Hepatocyte (in vitro differentiated cells): ENCODE results near the gene TEX19. TPM values are rescaled to one million over a fixed set of nuclear protein-coding genes. Genes with fewer than 3 reads are reported as not detected.

Source experiments
- DNase-seq: peaks from one replicate; pipeline ENCODE4 v3.0.0-alpha.2; 2016; ENCODE audit warnings: low spot score
- H2AFZ ChIP-seq: fragments of 200-600 bp; sonication (generic); 2 replicates; pipeline ENCODE4 v1.6.0; 2016; ENCODE audit warnings: antibody characterized with exemption, mild to moderate bottlenecking
- H3K27ac ChIP-seq: fragments of 200-600 bp; sonication (generic); 2 replicates; pipeline ENCODE4 v1.5.1; 2016; ENCODE audit warnings: mild to moderate bottlenecking
- H3K27me3 ChIP-seq: fragments of 200-600 bp; sonication (generic); 2 replicates; pipeline ENCODE4 v1.6.1; 2016
- H3K36me3 ChIP-seq: fragments of 200-600 bp; sonication (generic); replicated peaks from 2 replicates; pipeline ENCODE4 v1.5.1; 2016; ENCODE audit warnings: low read depth; ENCODE audit not compliant: insufficient read depth
- H3K4me1 ChIP-seq: fragments of 200-600 bp; sonication (generic); 2 replicates; pipeline ENCODE4 v1.5.1; 2016; ENCODE audit warnings: mild to moderate bottlenecking, moderate library complexity; ENCODE audit not compliant: insufficient read depth
- H3K4me2 ChIP-seq: fragments of 200-600 bp; sonication (generic); 2 replicates; pipeline ENCODE4 v1.6.0; 2016
- H3K4me3 ChIP-seq: fragments of 200-600 bp; sonication (generic); 2 replicates; pipeline ENCODE4 v1.5.1; 2016; ENCODE audit warnings: mild to moderate bottlenecking
- H3K79me2 ChIP-seq: fragments of 200-600 bp; sonication (generic); 2 replicates; pipeline ENCODE4 v1.6.0; 2017; ENCODE audit warnings: mild to moderate bottlenecking
- H3K9me2 ChIP-seq: fragments of 200-600 bp; sonication (generic); replicated peaks from 2 replicates; pipeline ENCODE4 v1.6.0; 2017; ENCODE audit warnings: mild to moderate bottlenecking; ENCODE audit not compliant: insufficient read depth
- H3K9me3 ChIP-seq: fragments of 200-600 bp; sonication (generic); 2 replicates; pipeline ENCODE4 v1.5.1; 2016; ENCODE audit warnings: low read depth, mild to moderate bottlenecking
- H4K20me1 ChIP-seq: fragments of 200-600 bp; sonication (generic); 2 replicates; pipeline ENCODE4 v1.6.0; 2016; ENCODE audit warnings: mild to moderate bottlenecking; ENCODE audit not compliant: insufficient read depth, poor library complexity, severe bottlenecking
- EZH2 ChIP-seq: fragments of 200-600 bp; sonication (generic); IDR thresholded peaks from 2 replicates; pipeline ENCODE4 v1.6.1; 2016; ENCODE audit warnings: antibody characterized with exemption, mild to moderate bottlenecking, borderline replicate concordance
- EZH2phosphoT487 ChIP-seq: fragments of 200-600 bp; sonication (generic); IDR thresholded peaks from one replicate; pipeline ENCODE4 v1.6.1; 2018; ENCODE audit warnings: antibody characterized with exemption, mild to moderate bottlenecking, low read depth, moderate library complexity; ENCODE audit not compliant: unreplicated experiment, severe bottlenecking
- WGBS: methylation state at CpG from one replicate; pipeline ENCODE4 v1.1.6; 2016; ENCODE audit warnings: low lambda C conversion rate; ENCODE audit errors: missing lambda C conversion rate; 5-methylcytosine and 5-hydroxymethylcytosine counted together
- polyA plus RNA-seq: library from polyadenylated mRNA; unstranded; fragments of >200 nt; fragmentation: Nextera tagmentation; extraction: Ambion mirVana; gene quantifications from 2 replicates; pipeline ENCODE4 v1.2.1, GENCODE V29; 2016
- total RNA-seq: library from RNA; depleted of rRNA; stranded (reverse); fragments of >200 nt; gene quantifications from 2 replicates; pipeline ENCODE4 v1.2.3, GENCODE V29; 2014
- TF ChIP-seq, protein P1 (sequence below): fragments of 200-600 bp; sonication (generic); IDR thresholded peaks from 2 replicates; pipeline ENCODE4 v1.5.1; 2016; ENCODE audit warnings: antibody characterized with exemption, mild to moderate bottlenecking; ENCODE audit not compliant: poor library complexity

Gene TEX19
- total and polyA plus RNA-seq, 2 experiments from 2014 or later: not detected

DNA sequence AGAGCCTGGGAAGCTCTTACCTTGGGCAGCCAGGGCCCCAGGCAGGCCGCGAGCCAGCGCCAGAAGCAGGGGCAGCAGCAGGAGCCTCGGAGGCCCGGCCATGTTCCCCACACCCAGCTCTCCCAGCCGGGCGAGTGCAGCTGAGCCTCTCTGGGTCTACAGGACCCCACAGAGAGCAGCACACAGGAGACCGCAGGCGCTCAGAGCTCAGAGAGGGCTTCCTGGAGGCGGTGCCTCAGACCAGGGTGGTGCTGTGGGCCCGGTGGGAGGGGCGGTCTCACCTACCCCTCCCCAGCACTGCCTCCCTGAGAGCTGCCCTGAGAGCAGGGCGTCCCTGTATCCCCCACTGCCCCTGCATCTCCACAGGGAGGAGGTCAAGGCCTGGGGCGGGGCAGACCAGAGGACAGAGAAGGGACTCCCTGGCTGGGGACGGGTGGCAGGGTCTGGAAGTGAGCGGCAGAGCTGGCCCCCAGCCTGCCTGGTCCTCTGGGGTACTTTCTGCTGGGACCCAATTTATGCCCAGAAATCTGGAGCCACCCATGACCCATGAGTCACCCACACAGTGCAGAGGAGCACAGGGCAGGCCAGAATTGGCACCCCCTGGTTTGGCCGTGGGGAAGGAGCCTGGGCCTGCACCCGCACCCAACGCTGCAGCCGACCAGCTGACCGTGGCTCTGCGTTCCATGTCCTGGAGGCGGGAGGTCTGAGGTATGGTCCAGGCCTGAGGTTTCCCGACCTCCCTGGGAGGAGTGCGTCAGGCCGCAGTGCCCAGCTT lies 41.5 kb upstream of the TEX19 start, which contains the start of gene CD7:
Gene CD7, minus strand, starts transcription at position 215 of the 775 bp plus-strand sequence. Its CDS starts 113 bp downstream, at position 102.
- H4K20me1 ChIP-seq: no peaks in the 10 kb centered on the region
- H3K4me1 ChIP-seq: peaks cover 3% of the 10 kb centered on the region
- H2AFZ ChIP-seq: no peak within 1 kb of the TSS
- WGBS: 82% methylated on average over 26 of the region's 26 CpGs
- no peaks in the 10 kb centered on the region for H3K9me2 ChIP-seq
- TF ChIP-seq EZH2phosphoT487 (no peak), EZH2 (no peak)
- TF ChIP-seq, protein P1, sequence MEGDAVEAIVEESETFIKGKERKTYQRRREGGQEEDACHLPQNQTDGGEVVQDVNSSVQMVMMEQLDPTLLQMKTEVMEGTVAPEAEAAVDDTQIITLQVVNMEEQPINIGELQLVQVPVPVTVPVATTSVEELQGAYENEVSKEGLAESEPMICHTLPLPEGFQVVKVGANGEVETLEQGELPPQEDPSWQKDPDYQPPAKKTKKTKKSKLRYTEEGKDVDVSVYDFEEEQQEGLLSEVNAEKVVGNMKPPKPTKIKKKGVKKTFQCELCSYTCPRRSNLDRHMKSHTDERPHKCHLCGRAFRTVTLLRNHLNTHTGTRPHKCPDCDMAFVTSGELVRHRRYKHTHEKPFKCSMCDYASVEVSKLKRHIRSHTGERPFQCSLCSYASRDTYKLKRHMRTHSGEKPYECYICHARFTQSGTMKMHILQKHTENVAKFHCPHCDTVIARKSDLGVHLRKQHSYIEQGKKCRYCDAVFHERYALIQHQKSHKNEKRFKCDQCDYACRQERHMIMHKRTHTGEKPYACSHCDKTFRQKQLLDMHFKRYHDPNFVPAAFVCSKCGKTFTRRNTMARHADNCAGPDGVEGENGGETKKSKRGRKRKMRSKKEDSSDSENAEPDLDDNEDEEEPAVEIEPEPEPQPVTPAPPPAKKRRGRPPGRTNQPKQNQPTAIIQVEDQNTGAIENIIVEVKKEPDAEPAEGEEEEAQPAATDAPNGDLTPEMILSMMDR: no peak
- H3K27ac ChIP-seq: no peak within 1 kb of the TSS
- H3K79me2 ChIP-seq: no peaks in the 10 kb centered on the region
- H3K27me3 ChIP-seq: no peaks in the 10 kb centered on the region
- no peaks in the 10 kb centered on the region for H3K36me3 ChIP-seq
- H3K9me3 ChIP-seq: no peaks in the 10 kb centered on the region
- DNase-seq: no peak
- no peak within 1 kb of the TSS for H3K4me3 ChIP-seq
- no peak within 1 kb of the TSS for H3K4me2 ChIP-seq

DNA sequence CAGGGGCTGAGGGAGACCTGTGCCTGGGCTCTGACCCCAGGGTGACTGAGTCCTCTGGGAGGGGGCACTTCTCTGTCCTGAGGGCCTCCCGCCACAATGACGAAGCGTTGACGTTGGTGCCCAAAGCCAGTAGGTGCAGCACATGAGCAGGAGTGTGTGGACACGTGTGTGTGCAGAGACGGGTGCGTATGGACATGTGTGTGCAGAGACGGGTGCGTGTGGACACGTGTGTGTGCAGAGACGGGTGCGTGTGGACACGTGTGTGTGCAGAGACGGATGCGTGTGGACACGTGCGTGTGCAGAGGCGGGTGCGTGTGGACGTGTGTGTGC lies 40.9 kb upstream of the TEX19 start:
- Histone ChIP-seq H3K4me1 (peaks cover 3% of the 10 kb centered on the region), H3K27ac (no peak overlapping the region), H3K9me2 (no peaks in the 10 kb centered on the region), H3K9me3 (no peaks in the 10 kb centered on the region), H3K79me2 (no peaks in the 10 kb centered on the region), H4K20me1 (no peaks in the 10 kb centered on the region), H3K27me3 (no peaks in the 10 kb centered on the region), H3K4me3 (no peak overlapping the region), H3K4me2 (no peak overlapping the region), H2AFZ (no peak overlapping the region), H3K36me3 (no peaks in the 10 kb centered on the region)
- DNase-seq: no peak
- TF ChIP-seq EZH2phosphoT487 (no peak), EZH2 (no peak)
- TF ChIP-seq, protein P1: no peak
- 97% methylated on average over 20 of the region's 20 CpGs for WGBS

DNA sequence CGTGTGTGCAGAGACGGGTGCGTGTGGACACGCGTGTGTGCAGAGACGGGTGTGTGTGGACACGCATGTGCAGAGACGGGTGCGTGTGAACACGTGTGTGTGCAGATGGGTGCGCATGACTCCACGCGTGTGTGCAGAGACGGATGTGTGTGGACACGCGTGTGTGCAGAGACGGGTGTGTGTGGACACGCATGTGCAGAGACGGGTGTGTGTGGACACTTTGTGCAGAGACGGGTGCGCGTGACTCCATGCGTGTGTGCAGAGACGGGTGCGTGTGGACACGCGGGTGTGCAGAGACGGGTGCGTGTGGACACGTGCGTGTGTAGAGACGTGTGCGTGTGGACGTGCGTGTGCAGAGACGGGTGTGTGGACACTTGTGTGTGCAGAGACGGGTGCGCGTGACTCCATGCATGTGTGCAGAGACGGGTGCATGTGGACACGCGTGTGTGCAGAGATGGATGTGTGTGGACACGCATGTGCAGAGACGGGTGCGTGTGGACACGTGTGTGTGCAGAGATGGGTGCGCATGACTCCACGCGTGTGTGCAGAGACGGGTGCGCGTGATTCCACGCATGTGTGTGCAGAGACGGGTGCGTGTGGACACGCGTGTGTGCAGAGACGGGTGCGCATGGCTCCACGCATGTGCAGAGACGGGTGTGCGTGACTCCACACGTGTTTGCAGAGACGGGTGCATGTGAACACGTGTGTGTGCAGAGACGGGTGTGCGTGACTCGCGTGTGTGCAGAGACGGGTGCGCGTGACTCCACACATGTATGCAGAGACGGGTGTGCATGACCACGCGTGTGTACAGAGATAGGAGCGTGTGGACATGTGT lies 40.1 kb upstream of the TEX19 start:
- Histone ChIP-seq H3K9me3 (no peaks in the 10 kb centered on the region), H2AFZ (no peak overlapping the region), H3K27me3 (no peaks in the 10 kb centered on the region), H3K27ac (no peak overlapping the region), H4K20me1 (no peaks in the 10 kb centered on the region), H3K36me3 (no peaks in the 10 kb centered on the region), H3K4me1 (peaks cover 3% of the 10 kb centered on the region), H3K9me2 (no peaks in the 10 kb centered on the region), H3K4me3 (no peak overlapping the region), H3K79me2 (no peaks in the 10 kb centered on the region), H3K4me2 (no peak overlapping the region)
- WGBS: 98% methylated on average over 40 of the region's 76 CpGs
- DNase-seq: no peak
- TF ChIP-seq EZH2phosphoT487 (no peak), EZH2 (no peak)
- TF ChIP-seq, protein P1: no peak
